ENCODE measurements around the gene GPSM1.
"Not testable (repeated sequence)": the region's sequence is repeated elsewhere in the genome, so short reads cannot be mapped to it uniquely, and the experiment has no call there.

GPSM1 gene

DNA sequence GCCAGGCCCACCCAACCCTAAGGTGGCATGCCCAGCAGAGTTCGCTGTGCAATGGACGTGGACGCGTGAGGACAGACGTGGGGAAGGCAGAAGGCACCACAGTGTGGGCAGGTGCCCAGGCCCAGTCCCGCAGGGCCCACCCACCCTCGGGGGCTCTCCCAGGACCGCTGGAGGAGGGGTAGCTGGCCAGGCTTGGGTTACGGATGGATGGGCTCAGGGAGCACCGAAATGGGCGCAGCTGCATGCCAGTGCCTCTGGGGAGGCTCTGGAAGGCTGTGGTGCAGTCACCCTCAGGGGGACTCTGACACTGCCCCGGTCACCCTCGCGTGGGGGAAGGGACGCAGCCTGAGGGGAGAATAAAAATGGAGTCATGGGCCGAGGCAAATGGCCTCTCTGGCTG lies 9.6 kb upstream of the GPSM1 start:
- Histone ChIP-seq H2AFZ (ENCODE audit: low read depth, low read length) (no peak overlapping the region), H3K4me1 (ENCODE audit: low read length) (no peaks in the 10 kb centered on the region), H3K4me2 (ENCODE audit: low read length) (no peak overlapping the region), H3K79me2 (ENCODE audit: low read length) (no peaks in the 10 kb centered on the region), H4K20me1 (ENCODE audit: insufficient read depth, low read length) (no peaks in the 10 kb centered on the region), H3K9ac (ENCODE audit: low read length) (no peak overlapping the region), H3K36me3 (replicated peaks; ENCODE audit: low read depth, low read length) (no peaks in the 10 kb centered on the region), H3K27ac (ENCODE audit: low read length) (no peak overlapping the region), H3K4me3 (ENCODE audit: low read length) (no peak overlapping the region), H3K9me3 (ENCODE audit: insufficient read depth, low read length) (peaks cover 6% of the 10 kb centered on the region; the same call in 1 of the 2 replicates), H3K27me3 (ENCODE audit: low read depth, low read length) (no peaks in the 10 kb centered on the region)
- TF ChIP-seq, protein P1, sequence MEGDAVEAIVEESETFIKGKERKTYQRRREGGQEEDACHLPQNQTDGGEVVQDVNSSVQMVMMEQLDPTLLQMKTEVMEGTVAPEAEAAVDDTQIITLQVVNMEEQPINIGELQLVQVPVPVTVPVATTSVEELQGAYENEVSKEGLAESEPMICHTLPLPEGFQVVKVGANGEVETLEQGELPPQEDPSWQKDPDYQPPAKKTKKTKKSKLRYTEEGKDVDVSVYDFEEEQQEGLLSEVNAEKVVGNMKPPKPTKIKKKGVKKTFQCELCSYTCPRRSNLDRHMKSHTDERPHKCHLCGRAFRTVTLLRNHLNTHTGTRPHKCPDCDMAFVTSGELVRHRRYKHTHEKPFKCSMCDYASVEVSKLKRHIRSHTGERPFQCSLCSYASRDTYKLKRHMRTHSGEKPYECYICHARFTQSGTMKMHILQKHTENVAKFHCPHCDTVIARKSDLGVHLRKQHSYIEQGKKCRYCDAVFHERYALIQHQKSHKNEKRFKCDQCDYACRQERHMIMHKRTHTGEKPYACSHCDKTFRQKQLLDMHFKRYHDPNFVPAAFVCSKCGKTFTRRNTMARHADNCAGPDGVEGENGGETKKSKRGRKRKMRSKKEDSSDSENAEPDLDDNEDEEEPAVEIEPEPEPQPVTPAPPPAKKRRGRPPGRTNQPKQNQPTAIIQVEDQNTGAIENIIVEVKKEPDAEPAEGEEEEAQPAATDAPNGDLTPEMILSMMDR (IDR thresholded peaks at IDR 0.05; ENCODE audit: low read depth, low read length), result no peak

DNA sequence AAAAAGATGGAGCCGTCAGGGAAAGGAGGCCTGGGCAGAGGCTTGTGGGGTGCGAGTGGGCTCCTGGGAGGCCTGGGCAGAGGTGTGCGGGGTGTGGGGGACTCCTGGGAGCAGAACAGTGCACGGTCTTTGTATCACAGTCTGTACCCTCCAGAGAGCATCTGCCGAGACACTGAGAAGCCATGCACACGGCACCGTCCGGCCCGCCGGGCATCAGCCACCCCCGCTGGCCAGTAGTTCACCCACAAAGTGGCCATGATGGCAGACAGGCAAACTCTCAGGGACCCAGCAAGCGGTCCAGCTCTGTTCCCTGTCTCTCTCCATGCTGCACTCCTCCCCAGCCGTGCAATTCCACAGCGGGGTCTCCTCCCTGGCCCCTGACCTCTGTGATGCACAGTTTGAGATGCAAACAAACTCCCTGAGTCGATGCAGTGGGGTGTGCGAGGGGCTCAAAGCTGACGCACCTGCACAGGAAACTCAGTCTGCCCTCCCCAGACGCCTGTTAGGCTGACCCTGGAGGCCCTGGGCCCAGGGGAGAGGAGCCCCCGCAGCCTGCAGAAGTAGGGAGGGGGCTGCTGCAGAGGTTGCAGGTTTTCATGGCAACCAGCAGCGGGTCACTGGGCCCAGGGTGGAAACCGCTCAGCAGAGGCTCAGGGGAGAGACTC lies 9.1 kb upstream of the GPSM1 start:
- no peaks in the 10 kb centered on the region for H3K36me3 ChIP-seq (replicated peaks; ENCODE audit: low read depth, low read length)
- H2AFZ ChIP-seq (ENCODE audit: low read depth, low read length), result no peak overlapping the region
- H3K9me3 ChIP-seq (ENCODE audit: insufficient read depth, low read length), result peaks cover 6% of the 10 kb centered on the region; the same call in 1 of the 2 replicates
- no peaks in the 10 kb centered on the region for H3K4me1 ChIP-seq (ENCODE audit: low read length)
- H3K27me3 ChIP-seq (ENCODE audit: low read depth, low read length), result no peaks in the 10 kb centered on the region
- no peaks in the 10 kb centered on the region for H3K79me2 ChIP-seq (ENCODE audit: low read length)
- H3K4me2 ChIP-seq (ENCODE audit: low read length), result no peak overlapping the region
- TF ChIP-seq, protein P1 (IDR thresholded peaks at IDR 0.05; ENCODE audit: low read depth, low read length), result no peak
- no peak for TF ChIP-seq EZH2phosphoT487 (IDR thresholded peaks at IDR 0.05; ENCODE audit: low read depth)
- H3K27ac ChIP-seq (ENCODE audit: low read length), result no peak overlapping the region
- no peak overlapping the region for H3K9ac ChIP-seq (ENCODE audit: low read length)
- no peak overlapping the region for H3K4me3 ChIP-seq (ENCODE audit: low read length)
- no peaks in the 10 kb centered on the region for H4K20me1 ChIP-seq (ENCODE audit: insufficient read depth, low read length)

DNA sequence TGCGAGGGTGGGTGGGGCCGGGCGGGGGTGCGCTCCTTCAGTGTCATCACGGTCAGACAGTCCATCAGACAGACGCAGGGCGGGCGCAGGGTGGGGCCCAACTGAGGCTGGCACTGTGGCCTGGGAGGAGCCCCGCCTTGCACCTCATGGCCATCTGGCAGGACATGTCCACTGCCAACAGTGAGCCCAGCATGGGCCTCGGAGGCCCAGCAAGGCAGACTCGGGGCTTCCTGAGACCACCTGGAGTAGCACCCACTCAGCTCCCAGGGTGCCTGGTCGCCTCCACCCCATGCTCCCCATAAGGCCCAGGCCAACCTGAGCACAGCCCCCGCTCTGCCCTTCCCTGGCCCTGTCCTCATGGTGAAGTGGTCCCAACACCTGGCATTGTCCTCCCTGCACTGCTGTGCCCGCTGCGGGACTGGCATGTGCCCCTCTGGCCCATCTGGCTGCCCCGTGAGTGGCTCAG lies 8.5 kb upstream of the GPSM1 start:
- no peak overlapping the region for H3K27ac ChIP-seq (ENCODE audit: low read length)
- no peak overlapping the region for H3K9ac ChIP-seq (ENCODE audit: low read length)
- no peaks in the 10 kb centered on the region for H3K79me2 ChIP-seq (ENCODE audit: low read length)
- H3K27me3 ChIP-seq (ENCODE audit: low read depth, low read length), result no peaks in the 10 kb centered on the region
- peaks cover 6% of the 10 kb centered on the region; the same call in 1 of the 2 replicates for H3K9me3 ChIP-seq (ENCODE audit: insufficient read depth, low read length)
- H4K20me1 ChIP-seq (ENCODE audit: insufficient read depth, low read length), result no peaks in the 10 kb centered on the region
- H2AFZ ChIP-seq (ENCODE audit: low read depth, low read length), result no peak overlapping the region
- H3K4me2 ChIP-seq (ENCODE audit: low read length), result no peak overlapping the region
- H3K4me1 ChIP-seq (ENCODE audit: low read length), result no peaks in the 10 kb centered on the region
- H3K4me3 ChIP-seq (ENCODE audit: low read length), result no peak overlapping the region
- TF ChIP-seq, protein P1 (IDR thresholded peaks at IDR 0.05; ENCODE audit: low read depth, low read length), result no peak
- no peak for TF ChIP-seq EZH2phosphoT487 (IDR thresholded peaks at IDR 0.05; ENCODE audit: low read depth)
- H3K36me3 ChIP-seq (replicated peaks; ENCODE audit: low read depth, low read length), result no peaks in the 10 kb centered on the region

DNA sequence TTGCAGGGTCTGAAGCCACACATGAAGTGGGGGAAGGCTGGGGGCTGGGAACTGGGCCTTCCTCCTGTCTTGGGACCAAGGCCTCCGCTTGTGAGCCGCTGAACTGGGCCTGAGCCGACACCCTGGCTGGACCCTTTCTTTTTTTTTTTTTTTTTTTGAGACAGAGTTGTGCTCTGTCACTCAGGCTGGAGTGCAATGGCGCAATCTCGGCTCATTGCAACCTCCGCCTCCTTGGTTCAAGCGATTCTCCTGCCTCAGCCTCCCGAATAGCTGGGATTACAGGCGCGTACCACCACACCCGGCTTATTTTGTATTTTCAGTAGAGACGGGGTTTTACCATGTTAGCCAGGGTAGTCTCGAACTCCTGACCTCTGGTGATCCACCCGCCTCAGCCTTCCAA lies 8.1 kb upstream of the GPSM1 start:
- H3K4me2 ChIP-seq (ENCODE audit: low read length); H3K27me3 ChIP-seq (ENCODE audit: low read depth, low read length); H3K9me3 ChIP-seq (ENCODE audit: insufficient read depth, low read length); H3K9ac ChIP-seq (ENCODE audit: low read length); H4K20me1 ChIP-seq (ENCODE audit: insufficient read depth, low read length); H2AFZ ChIP-seq (ENCODE audit: low read depth, low read length); H3K4me1 ChIP-seq (ENCODE audit: low read length); H3K4me3 ChIP-seq (ENCODE audit: low read length); H3K79me2 ChIP-seq (ENCODE audit: low read length); H3K36me3 ChIP-seq (replicated peaks; ENCODE audit: low read depth, low read length); H3K27ac ChIP-seq (ENCODE audit: low read length): not testable (repeated sequence)

DNA sequence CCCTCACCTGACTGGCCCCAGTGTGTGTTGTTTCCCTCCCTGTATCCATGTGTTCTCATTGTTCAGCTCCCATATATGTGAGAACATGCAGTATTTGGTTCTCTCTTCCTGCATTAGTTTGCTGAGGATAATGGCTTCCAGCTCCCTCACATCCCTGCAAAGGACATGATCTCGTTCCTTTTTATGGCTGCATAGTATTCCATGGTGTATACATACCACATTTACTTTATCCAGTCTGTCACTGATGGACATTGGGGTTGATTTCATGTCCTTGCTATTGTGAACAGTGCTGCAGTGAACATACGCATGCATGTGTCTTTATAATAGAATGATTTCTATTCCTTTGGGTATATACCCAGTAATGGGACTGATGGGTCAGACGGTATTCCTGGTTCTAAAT lies 7.4 kb upstream of the GPSM1 start:
- H3K27ac ChIP-seq (ENCODE audit: low read length); H3K4me3 ChIP-seq (ENCODE audit: low read length); H3K79me2 ChIP-seq (ENCODE audit: low read length); H3K4me1 ChIP-seq (ENCODE audit: low read length); H3K9me3 ChIP-seq (ENCODE audit: insufficient read depth, low read length); H4K20me1 ChIP-seq (ENCODE audit: insufficient read depth, low read length); H3K27me3 ChIP-seq (ENCODE audit: low read depth, low read length); H3K9ac ChIP-seq (ENCODE audit: low read length); H2AFZ ChIP-seq (ENCODE audit: low read depth, low read length); H3K4me2 ChIP-seq (ENCODE audit: low read length); H3K36me3 ChIP-seq (replicated peaks; ENCODE audit: low read depth, low read length): not testable (repeated sequence)

DNA sequence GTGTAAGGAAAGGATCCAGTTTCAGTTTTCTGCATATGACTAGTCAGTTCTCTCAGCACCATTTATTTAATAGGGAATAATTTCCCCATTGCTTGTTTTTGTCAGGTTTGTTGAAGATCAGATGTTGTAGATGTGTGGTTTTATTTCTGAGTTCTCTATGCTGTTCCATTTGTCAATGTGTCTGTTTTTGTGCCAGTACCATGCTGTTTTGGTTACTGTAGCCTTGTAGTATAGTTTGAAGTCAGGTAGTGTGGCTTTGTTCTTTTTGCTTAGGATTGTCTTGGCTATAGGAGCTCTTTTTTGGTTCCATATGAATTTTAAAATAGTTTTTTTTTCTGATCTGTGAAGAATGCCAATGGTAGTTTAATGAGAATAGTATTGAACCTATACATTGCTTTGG lies 6.4 kb upstream of the GPSM1 start:
- not testable (repeated sequence) for H3K9me3 ChIP-seq (ENCODE audit: insufficient read depth, low read length); H2AFZ ChIP-seq (ENCODE audit: low read depth, low read length); H3K4me3 ChIP-seq (ENCODE audit: low read length); H4K20me1 ChIP-seq (ENCODE audit: insufficient read depth, low read length); H3K4me2 ChIP-seq (ENCODE audit: low read length); H3K27me3 ChIP-seq (ENCODE audit: low read depth, low read length); H3K79me2 ChIP-seq (ENCODE audit: low read length); H3K9ac ChIP-seq (ENCODE audit: low read length); H3K36me3 ChIP-seq (replicated peaks; ENCODE audit: low read depth, low read length); H3K27ac ChIP-seq (ENCODE audit: low read length); H3K4me1 ChIP-seq (ENCODE audit: low read length)
